T47D (cell line): Measurements from ENCODE around the gene ELL.

Source experiments
- DNase-seq, 2 experiments: peaks; one replicate each; pipeline versions ENCODE4 v3.0.0 to v3.0.0-alpha.2; 2011 to 2012; ENCODE audit warnings: low read depth in 1 of 2, low spot score in 1 of 2
- JUND ChIP-seq: IDR thresholded peaks from 2 replicates; pipeline ENCODE4 v1.6.1; 2012; ENCODE audit warnings: low read depth
- in situ Hi-C: cut with HindIII; loops from 2 replicates; pipeline ENCODE4 v1.10.0; 2016; ENCODE audit warnings: low sequenced_read_pairs, low pct_unique_long_range_greater_than_20kb

Gene ELL

GRCh38 chr19:18431351-18432197 is 90.3 kb downstream of the ELL start:
- in situ Hi-C loops: no loop called here
- no peak for TF ChIP-seq JUND
- no peak for DNase-seq

- in situ Hi-C loops: no loop called here
- TF ChIP-seq JUND: no peak
- DNase-seq: no peak
Observed at GRCh38 chr19:18430417-18431144, 91.3 kb downstream of the ELL start.

GRCh38 chr19:18429717-18430416 is 92.0 kb downstream of the ELL start:
- DNase-seq: no peak
- TF ChIP-seq JUND: no peak
- in situ Hi-C loops: no loop called here

- in situ Hi-C loops: no loop called here
- DNase-seq: no peak
- TF ChIP-seq JUND: no peak
Observed at GRCh38 chr19:18428787-18429674, 92.8 kb downstream of the ELL start.

GRCh38 chr19:18428173-18428786 is 93.6 kb downstream of the ELL start:
- in situ Hi-C loops: no loop called here
- no peak for TF ChIP-seq JUND
- DNase-seq: no peak

GRCh38 chr19:18427743-18428113 is 94.1 kb downstream of the ELL start:
- DNase-seq: no peak
- no peak for TF ChIP-seq JUND
- in situ Hi-C loops: no loop called here

- DNase-seq: no peak
- in situ Hi-C loops: no loop called here
Observed at GRCh38 chr19:18427080-18427742, 94.7 kb downstream of the ELL start.

GRCh38 chr19:18426416-18426767 is 95.5 kb downstream of the ELL start:
- in situ Hi-C loops: no loop called here
- no peak for DNase-seq
- no peak for TF ChIP-seq JUND

More at GRCh38 chr19:18427080-18427742, 94.7 kb downstream of the ELL start:
- TF ChIP-seq JUND: no peak

GRCh38 chr19:18425515-18426415 is 96.1 kb downstream of the ELL start:
- in situ Hi-C loops: no loop called here
- DNase-seq: no peak
- TF ChIP-seq JUND: no peak

- in situ Hi-C loops: no loop called here
- no peak for TF ChIP-seq JUND
- no peak for DNase-seq
Observed at GRCh38 chr19:18424890-18425514, 96.9 kb downstream of the ELL start.
